GM10266 (cell line): ENCODE results near the gene ERCC2.

Source experiments
- DNase-seq: peaks from one replicate; pipeline ENCODE4 v3.0.0; 2012; ENCODE audit errors: extremely low spot score
- CTCF ChIP-seq: IDR thresholded peaks from 2 replicates; pipeline ENCODE4 v1.5.1; 2012; ENCODE audit warnings: mild to moderate bottlenecking, low read depth; ENCODE audit not compliant: control insufficient read depth, insufficient read depth; ENCODE audit errors: missing control alignments

The ERCC2 gene

GRCh38 chr19:45404557-45405434 is 34.4 kb upstream of the ERCC2 start, which contains the start of gene PPP1R13L:
TSS of gene PPP1R13L (minus strand) at chr19:45405069. CDS start at chr19:45398318, 6,751 bp downstream.
- DNase-seq = peak; percentile 86
- no peak for TF ChIP-seq CTCF

DNA sequence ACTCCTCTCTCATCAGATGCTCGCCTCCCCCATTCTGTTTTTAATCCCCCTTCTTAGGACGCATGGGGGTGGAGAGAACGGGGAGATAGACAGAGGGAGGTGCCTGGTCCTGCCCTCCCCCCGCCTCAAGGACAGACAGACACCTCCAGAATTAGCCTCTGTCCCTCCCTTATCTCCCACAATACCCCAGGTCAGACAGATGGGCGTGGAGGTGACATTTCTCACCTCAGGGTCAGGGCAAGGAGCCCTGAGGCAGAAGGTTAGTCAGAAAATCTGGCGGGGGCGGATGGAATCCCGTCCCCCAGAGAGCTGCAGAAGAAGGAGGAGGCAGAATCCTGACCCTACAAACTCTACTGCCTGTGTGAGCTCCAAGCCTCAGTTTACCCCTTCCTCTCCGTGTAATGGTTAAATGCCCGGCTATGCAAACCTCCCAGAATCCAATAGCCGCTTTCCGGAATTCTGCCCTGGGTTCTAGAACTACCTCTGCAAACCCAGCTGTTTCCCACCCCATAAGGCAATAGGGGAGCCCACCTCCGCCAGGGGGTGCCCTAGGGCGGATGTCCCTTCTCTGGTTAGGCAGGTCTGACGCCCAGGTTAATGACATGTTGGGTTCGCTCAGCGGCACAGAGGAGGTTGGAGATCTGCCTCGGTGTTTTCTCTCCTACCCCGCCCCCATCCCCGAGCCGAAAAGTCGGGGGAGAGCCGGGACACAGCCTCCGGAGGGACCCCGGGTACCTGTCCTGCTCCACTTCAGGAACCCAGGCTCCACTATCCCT is 33.6 kb upstream of the ERCC2 start:
- TF ChIP-seq CTCF = peak; percentile 55
- DNase-seq = peak; percentile 85

GRCh38 chr19:45403272-45403671 is 32.9 kb upstream of the ERCC2 start:
- TF ChIP-seq CTCF = no peak
- DNase-seq = no peak

GRCh38 chr19:45402298-45403061 is 32.1 kb upstream of the ERCC2 start:
- peak; percentile 50 for TF ChIP-seq CTCF
- no peak for DNase-seq

DNA sequence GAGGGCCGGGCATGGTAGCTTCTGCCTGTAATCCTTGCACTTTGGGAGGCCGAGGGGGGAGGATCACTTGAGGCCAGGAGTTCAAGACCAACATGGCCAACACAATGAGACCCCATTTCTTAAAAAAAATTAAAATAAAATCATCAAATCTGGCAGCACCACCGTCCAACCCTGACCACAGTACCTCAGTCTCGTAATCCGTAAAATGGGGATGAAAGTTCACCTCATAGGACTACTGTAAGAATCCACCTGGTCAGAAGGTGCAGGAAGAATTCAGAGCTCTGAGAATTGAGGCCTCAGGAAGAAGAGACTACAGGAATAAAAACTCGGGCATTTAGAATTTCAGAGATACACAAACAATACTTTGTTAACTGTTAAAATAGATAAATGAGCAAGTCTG is 31.4 kb upstream of the ERCC2 start:
- DNase-seq = no peak
- TF ChIP-seq CTCF = no peak

DNA sequence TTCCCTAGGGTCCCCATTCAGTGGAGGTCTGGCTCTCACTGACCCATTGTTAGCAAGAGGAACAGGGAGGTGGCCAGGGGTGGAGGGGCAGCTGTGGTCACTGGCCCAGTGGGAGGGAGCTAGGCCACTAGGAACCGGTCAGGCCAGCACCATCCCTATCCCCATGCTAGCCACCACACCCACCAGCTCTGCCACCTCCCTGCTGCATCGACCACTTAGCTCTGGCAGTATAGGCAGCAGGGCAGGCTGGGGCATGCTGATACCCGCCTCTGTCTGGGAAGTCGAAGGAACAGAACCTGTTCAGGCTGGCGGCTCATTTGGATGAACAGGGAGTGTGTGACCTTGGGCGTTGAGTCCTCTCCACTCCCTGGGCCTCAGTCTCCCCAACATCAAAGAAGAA is 29.8 kb upstream of the ERCC2 start:
- TF ChIP-seq CTCF = no peak
- DNase-seq = no peak
